Measurements from ENCODE around the gene KLHL35.

DNA sequence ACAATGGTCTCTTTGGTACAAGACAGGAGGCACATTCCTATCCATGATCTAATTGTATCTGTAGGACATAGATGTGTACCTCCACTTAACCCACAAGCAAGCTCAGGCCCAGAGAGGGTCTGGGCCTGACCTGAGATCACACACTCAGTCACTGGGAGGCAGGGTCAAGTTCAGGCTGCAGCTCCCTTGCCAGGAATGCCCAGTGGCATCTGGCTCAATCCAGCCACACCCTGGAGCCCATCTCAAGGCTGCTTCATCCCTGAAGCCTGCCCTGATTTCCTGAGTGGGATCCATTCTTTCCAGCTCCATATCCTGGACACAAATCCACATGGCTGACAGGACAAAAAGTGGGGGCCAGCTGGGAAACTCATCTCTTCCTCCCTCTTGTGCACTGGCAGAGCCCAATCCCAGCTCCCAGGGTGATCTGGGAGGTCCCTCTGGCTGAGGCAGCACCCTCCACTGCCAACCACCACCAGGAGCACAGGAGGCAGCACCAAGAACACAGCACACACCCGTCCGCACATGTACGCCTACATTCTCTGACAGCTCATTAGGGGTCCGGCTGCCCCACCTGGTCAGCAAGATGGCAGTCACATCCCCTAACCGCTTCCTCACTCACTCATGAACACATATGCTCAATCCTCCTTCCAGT, 39.2 kb upstream of the KLHL35 start:
- TF ChIP-seq, protein P1, sequence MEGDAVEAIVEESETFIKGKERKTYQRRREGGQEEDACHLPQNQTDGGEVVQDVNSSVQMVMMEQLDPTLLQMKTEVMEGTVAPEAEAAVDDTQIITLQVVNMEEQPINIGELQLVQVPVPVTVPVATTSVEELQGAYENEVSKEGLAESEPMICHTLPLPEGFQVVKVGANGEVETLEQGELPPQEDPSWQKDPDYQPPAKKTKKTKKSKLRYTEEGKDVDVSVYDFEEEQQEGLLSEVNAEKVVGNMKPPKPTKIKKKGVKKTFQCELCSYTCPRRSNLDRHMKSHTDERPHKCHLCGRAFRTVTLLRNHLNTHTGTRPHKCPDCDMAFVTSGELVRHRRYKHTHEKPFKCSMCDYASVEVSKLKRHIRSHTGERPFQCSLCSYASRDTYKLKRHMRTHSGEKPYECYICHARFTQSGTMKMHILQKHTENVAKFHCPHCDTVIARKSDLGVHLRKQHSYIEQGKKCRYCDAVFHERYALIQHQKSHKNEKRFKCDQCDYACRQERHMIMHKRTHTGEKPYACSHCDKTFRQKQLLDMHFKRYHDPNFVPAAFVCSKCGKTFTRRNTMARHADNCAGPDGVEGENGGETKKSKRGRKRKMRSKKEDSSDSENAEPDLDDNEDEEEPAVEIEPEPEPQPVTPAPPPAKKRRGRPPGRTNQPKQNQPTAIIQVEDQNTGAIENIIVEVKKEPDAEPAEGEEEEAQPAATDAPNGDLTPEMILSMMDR (IDR thresholded peaks at IDR 0.05): no peak
- no peak for TF ChIP-seq POLR2A (IDR thresholded peaks at IDR 0.05)

Data from body of pancreas (tissue), 4 donors.